Uterus (tissue), 2 donors: ENCODE results near the gene CDK2.

Experiments
- CTCF ChIP-seq, 4 experiments: fragments of 200-600 bp in 2 of 4; fragments of 450-650 bp in 2 of 4; sonication (generic) in 2 of 4; IDR thresholded peaks; one replicate each; pipeline ENCODE4 v1.5.1; 2016 to 2019; ENCODE audit warnings: antibody characterized with exemption in 4 of 4, mild to moderate bottlenecking in 2 of 4, moderate library complexity in 1 of 4
- POLR2A ChIP-seq, 2 donors: fragments of 450-650 bp; IDR thresholded peaks; one replicate each; pipeline ENCODE4 v1.6.1; 2016; ENCODE audit warnings: antibody characterized with exemption in 2 of 2, mild to moderate bottlenecking in 1 of 2, moderate library complexity in 1 of 2

GRCh38 chr12:56011509-56012090 lies 45.0 kb downstream of the CDK2 start:
- TF ChIP-seq CTCF (IDR thresholded peaks at IDR 0.05) (no peak), POLR2A (IDR thresholded peaks at IDR 0.05) (no peak)
